ENCODE data around the gene UBE2N. TPM values are rescaled to one million over a fixed set of nuclear protein-coding genes. Genes with fewer than 3 reads are reported as not detected.
"Not testable (repeated sequence)": the region's sequence is repeated elsewhere in the genome, so short reads cannot be mapped to it uniquely, and the experiment has no call there.

Gene UBE2N
- total RNA-seq, 4 donors from 2014 or later = 22.5 to 44.8 (median 40.6) TPM

DNA sequence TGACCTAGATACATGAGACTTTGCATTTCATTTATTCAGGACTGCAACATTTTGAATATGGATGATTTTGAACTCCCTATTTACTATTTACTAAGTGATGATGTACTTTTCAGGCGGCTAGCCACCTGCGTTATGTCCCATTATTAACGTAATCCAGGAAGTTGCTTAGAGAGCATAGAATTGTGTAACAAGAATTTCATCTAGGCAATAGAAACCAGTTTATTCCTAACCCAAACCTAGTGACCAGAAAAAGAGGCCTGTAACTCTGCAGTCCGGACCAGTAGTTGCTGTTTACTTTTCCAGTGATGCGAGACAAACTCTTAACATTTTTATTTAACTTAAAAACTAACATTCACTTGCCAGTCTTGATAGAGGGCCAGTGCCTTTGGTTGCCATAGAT is 51.7 kb downstream of the UBE2N start:
- intact Hi-C loops (cut with DNase I; ENCODE audit: low total_unique reads) = loop anchor here (10.0 kb wide), 2 partner anchors 395 to 595 kb away; no protein-coding TSS in a partner anchor
- no peak for TF ChIP-seq POLR2A (IDR thresholded peaks at IDR 0.05)
- no peak overlapping the region for H3K4me3 ChIP-seq (ENCODE audit: low read depth, poor library complexity, severe bottlenecking)
- no peak for DNase-seq (ENCODE audit: low spot score in 2 of 2)
- 70 to 72% methylated on average over 5 of the region's 5 CpGs for WGBS, 2 donors

DNA sequence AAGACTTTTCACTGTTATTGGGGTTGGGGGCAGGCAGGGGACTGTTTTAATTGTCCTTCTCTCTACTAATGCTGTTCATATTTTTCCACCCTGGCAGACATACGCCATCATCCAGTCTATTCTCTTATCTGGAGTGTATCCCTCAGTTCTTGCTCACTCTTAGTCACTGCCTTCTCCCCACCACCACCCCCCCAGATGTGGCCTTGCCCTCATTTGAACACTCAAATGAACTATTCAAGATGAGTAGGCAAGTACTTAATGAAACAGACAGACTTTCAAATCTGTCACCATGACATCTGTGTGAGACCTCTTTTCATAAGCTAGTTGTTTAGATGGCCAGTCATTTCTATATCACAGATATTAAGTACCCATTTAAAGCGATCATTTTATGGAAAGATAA is 54.0 kb downstream of the UBE2N start:
- WGBS, 2 donors = 79 to 96% methylated on average over 2 of the region's 2 CpGs
- TF ChIP-seq, protein P1, sequence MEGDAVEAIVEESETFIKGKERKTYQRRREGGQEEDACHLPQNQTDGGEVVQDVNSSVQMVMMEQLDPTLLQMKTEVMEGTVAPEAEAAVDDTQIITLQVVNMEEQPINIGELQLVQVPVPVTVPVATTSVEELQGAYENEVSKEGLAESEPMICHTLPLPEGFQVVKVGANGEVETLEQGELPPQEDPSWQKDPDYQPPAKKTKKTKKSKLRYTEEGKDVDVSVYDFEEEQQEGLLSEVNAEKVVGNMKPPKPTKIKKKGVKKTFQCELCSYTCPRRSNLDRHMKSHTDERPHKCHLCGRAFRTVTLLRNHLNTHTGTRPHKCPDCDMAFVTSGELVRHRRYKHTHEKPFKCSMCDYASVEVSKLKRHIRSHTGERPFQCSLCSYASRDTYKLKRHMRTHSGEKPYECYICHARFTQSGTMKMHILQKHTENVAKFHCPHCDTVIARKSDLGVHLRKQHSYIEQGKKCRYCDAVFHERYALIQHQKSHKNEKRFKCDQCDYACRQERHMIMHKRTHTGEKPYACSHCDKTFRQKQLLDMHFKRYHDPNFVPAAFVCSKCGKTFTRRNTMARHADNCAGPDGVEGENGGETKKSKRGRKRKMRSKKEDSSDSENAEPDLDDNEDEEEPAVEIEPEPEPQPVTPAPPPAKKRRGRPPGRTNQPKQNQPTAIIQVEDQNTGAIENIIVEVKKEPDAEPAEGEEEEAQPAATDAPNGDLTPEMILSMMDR (IDR thresholded peaks at IDR 0.05) = no peak
- TF ChIP-seq POLR2A (IDR thresholded peaks at IDR 0.05) = no peak
- intact Hi-C loops (cut with DNase I; ENCODE audit: low total_unique reads) = no loop called here
- no peak for DNase-seq (ENCODE audit: low spot score in 2 of 2)
- no peak overlapping the region for H3K4me3 ChIP-seq (ENCODE audit: low read depth, poor library complexity, severe bottlenecking)

DNA sequence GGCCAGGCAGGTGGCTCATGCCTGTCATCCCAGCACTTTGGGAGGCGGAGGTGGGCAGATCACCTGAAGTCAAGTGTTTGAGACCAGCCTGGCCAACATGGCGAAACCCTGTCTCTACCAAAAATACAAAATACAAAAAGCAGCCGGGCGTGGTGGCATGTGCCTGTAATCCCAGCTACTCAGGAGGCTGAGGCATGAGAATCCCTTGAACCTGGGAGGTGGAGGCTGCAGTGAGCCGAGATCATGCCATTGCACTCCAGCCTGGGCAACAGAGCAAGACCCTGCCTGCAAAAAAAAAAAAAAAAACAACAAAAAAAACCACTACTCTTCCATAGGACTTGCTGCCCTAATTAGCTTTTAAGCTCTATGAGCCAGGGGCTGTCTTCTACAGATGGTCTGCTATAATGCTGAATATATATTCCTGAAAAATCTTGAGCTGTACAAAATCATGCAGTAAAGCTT is 59.7 kb downstream of the UBE2N start:
- WGBS, 2 donors = 87 to 91% methylated on average over 5 of the region's 5 CpGs
- H3K4me3 ChIP-seq (ENCODE audit: low read depth, poor library complexity, severe bottlenecking); DNase-seq (ENCODE audit: low spot score in 2 of 2); intact Hi-C loops (cut with DNase I; ENCODE audit: low total_unique reads): not testable (repeated sequence)

DNA sequence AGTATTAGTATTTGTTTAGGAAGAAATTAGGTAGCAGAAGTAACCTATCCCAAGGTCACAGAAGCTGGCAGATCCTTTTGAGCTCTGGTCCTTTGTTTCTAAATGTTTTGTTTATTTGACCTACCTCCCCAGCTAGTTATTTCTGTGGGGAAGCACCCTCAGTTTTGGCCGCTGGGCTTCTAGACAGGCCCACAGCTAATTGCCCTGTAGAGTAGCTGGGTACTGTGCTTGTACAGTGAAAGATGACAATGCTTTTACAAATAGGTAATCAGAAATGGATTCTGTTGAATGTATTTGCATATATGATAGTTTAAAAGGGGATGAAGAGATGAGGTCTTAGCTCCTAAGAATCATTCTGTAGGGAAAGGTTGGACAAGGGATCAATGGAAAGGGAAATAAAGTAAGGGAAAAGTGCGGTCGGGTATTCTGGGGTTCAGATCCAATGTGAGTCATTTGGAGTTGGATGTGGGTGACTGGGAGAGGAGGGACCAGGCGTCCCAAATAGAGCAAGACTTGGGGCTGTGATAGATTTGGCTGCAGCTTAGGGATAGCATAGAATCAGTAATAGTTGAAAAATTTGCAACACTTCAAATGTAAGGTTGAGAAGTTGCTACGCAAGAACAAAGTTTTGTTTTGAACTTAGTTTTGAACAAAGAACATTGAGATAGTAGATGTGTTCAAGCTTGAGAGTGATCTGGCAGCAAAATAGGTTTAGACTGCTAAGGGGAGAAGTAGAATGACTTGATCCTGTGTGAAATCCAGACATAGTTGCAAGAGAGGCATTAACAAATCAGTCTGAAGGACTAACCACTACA is 60.4 kb downstream of the UBE2N start:
- intact Hi-C loops (cut with DNase I; ENCODE audit: low total_unique reads) = no loop called here
- no peak overlapping the region for H3K4me3 ChIP-seq (ENCODE audit: low read depth, poor library complexity, severe bottlenecking)
- DNase-seq (ENCODE audit: low spot score in 2 of 2) = no peak
- 59 to 61% methylated on average over 5 of the region's 5 CpGs for WGBS, 2 donors
- TF ChIP-seq, protein P1 (IDR thresholded peaks at IDR 0.05) = no peak
- TF ChIP-seq POLR2A (IDR thresholded peaks at IDR 0.05) = no peak

DNA sequence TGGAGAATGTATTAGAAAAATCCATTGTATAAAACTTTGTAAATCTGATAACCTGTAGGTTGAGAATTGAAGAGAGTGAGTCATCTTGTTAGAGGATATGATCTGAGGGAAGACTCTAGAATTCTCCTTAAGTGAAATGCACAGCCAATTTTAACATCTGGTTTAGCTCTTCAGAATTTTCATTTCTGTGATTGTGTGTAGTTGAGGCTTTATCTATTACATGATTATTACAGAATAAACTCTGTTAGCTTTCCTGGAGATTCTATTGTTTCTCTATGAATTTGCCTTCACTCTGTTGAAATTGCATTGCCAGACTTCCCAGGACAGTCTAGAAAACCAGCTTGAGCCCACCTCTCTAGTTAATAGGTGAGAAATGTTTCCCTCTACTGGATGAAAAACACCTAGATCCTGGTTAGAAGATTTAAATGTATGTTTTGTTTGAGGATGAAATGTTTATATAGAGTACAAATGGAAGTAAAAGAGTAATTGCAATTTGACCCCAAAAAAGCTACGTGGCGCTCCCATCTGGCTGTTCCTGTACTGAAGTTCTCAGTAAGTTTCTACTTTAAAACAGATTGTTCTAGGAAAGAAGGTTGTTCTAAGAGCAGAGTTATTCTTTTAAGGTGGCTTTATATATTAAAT is 61.1 kb downstream of the UBE2N start:
- TF ChIP-seq POLR2A (IDR thresholded peaks at IDR 0.05) = no peak
- TF ChIP-seq, protein P1 (IDR thresholded peaks at IDR 0.05) = no peak
- intact Hi-C loops (cut with DNase I; ENCODE audit: low total_unique reads) = no loop called here
- 48 to 60% methylated on average over 2 of the region's 2 CpGs for WGBS, 2 donors
- H3K4me3 ChIP-seq (ENCODE audit: low read depth, poor library complexity, severe bottlenecking) = no peak overlapping the region
- no peak for DNase-seq (ENCODE audit: low spot score in 2 of 2)

DNA sequence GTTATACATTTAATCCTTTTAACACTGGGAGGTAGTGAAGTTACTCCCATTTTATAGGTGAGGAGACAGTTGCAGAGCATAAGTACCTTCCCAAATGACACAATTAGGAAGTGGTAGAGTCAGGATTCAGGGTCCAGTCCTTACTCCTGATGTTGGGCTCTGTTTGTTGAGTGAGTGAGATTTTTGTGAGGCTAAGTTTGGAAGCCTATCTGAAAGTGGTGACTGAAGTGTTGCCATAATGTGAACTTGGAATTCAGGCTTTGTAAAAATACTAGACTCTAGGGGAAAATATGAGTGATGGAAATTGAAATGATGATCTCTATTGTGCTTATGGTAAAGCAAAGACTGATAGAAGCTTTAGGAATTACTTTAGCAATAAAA is 61.8 kb downstream of the UBE2N start:
- peak overlapping the region; percentile 80 for H3K4me3 ChIP-seq (ENCODE audit: low read depth, poor library complexity, severe bottlenecking)
- no peak for DNase-seq (ENCODE audit: low spot score in 2 of 2)
- intact Hi-C loops (cut with DNase I; ENCODE audit: low total_unique reads) = no loop called here
- no peak for TF ChIP-seq POLR2A (IDR thresholded peaks at IDR 0.05)
- TF ChIP-seq, protein P1 (IDR thresholded peaks at IDR 0.05) = no peak

Data from lower leg skin (tissue), 4 donors.